Midbrain (tissue), 1 donor: ENCODE measurements around the gene PDCD6IP.
A peak's percentile ranks its signal among the peaks of the same experiment; 100 is the strongest.
"Not testable (repeated sequence)": the region's sequence is repeated elsewhere in the genome, so short reads cannot be mapped to it uniquely, and the experiment has no call there.

Experiments used
- DNase-seq: peaks from one replicate; lab custom pipeline; 2025; lab: John Stamatoyannopoulos, UW

PDCD6IP gene

DNA sequence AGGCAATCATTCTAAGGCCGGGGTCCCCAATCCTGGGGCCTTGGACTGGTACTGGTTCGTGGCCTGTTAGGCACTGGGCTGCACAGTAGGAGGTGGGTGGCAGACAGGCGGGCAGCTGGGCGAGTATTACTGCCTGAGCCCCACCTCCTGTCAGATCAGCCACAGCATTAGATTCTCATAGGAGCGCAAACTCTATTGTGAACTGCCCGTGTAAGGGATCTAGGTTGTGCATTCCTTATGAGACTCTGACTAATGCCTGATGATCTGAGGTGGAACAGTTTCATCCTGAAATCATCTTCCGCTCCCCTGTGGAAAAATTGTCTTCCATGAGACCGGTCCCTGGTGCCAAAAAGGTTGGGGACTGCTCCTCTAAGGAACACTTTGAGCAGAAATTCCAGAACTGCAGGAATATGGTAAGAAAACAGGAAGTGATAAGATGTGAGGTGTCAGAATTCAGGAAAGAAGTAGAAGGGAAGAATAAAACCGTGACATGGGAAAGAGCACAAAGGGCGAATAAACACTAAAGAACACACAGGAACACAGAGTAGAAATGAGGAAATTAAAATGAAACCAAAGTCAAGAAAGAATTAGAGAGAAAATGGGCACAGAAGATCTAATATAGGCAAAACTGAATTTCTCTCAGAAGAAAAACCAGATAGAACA lies 57.6 kb downstream of the PDCD6IP start:
- no peak for DNase-seq

DNA sequence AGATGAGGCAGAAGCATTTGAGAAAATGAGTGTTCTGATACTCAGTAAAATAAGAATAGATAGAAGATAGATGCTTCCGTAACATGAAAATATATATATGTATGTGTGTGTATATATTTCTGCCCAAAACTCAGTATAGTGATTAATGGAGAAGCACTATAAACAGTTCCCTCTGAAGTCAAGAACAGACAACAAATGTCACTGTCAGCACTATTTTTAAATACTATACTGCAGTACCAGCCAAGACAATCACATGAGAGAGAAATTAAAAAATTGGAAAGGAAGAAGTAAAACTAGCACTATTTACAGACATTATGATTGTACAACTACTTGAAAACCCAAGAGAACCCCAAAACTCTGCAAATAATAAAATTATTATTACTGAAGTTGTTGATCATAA lies 59.3 kb downstream of the PDCD6IP start:
- DNase-seq: not testable (repeated sequence)

DNA sequence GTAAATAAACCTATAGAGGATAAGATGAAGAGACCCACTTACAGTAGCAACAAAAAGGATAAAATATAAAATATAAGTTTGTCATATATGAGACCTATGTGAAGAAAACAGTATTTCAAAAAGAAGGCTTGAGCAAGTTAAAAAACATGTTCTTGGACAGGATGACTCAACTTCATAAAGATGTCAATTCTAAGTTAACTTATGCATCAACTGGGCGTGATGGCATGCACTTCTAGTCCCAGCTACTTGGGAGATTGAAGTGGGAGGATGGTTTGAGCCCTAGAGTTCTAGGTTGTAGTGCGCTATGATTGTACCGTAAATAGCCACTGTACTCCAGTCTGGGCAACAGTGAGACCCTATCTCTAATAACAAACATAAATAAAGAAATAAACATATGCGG lies 59.7 kb downstream of the PDCD6IP start:
- no peak for DNase-seq

DNA sequence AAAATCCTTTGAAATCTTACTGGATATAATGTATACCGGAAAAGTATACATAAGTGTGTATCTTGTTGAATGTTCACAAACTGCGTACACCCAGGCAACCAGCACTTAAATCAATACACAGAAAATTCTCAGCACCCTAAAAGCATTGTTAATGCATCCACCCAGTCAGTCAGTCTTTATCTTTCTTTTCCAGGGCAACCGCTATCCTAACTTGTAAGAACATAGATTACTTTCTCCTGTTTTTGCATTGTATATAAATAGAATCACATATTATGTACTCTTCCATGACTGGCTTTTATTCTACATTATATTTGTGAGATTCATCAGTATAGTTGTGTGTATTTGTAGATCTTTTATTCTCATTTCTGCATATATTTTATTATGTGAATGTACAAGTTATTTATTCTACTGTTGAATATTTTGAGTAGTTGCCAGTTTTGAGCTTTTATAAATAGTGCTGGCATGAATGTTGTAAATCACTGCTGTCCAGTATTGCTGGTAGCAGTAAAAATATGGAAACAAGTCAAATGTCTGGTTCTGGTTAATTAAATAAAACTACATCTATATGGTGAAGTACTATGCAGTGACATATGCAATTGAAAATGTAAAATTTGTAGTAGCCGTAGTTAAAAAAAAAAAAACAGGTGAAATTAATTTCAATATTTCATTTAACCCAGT lies 62.1 kb downstream of the PDCD6IP start:
- no peak for DNase-seq

- DNase-seq: no peak
Measured at GRCh38 chr3:33865133-33865532, 66.7 kb downstream of the PDCD6IP start.

DNA sequence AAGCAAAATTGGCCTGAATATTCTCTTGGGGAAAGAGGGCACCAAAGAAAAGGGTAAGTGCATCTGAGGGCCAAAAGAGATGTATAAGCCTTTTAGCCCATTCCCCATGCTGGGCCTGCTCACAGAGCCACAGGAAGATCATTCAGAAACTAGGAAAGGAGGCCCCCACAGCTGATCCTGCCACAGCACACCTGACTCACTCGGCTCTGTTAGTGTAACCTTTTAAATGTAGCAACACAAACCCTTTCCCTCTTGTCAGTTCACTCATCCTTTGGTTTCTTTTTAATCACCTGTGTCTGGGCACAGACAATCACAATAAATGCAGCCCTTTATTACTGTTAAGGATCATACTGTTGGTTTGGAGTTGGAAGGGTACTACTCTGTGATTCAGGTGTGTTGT lies 69.9 kb downstream of the PDCD6IP start:
- no peak for DNase-seq

GRCh38 chr3:33869977-33870376 lies 71.5 kb downstream of the PDCD6IP start:
- DNase-seq: no peak

GRCh38 chr3:33874815-33875214 lies 76.4 kb downstream of the PDCD6IP start:
- DNase-seq: no peak

- DNase-seq: no peak
Measured at GRCh38 chr3:33875680-33876079, 77.2 kb downstream of the PDCD6IP start.

GRCh38 chr3:33877187-33877586 lies 78.8 kb downstream of the PDCD6IP start:
- DNase-seq: no peak

DNA sequence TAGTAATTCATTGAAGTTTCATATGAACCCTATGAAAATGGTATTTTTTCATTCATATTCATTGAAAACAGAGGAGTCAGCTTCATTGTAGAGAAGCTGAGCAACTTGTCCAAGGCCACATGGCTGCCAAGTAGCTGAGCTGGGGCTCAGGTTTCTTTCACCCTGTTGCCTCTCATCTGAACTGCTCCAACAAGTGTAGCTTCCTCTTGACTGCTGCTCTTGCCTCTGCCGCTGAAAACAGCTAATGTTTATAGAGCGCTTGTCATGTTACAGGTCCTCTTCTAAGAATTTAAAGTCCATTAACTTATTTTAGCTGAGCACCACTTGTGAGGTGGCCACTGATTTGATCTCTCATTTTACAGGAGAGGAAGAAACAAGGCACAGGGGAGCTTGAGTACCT lies 81.1 kb downstream of the PDCD6IP start:
- DNase-seq: no peak

DNA sequence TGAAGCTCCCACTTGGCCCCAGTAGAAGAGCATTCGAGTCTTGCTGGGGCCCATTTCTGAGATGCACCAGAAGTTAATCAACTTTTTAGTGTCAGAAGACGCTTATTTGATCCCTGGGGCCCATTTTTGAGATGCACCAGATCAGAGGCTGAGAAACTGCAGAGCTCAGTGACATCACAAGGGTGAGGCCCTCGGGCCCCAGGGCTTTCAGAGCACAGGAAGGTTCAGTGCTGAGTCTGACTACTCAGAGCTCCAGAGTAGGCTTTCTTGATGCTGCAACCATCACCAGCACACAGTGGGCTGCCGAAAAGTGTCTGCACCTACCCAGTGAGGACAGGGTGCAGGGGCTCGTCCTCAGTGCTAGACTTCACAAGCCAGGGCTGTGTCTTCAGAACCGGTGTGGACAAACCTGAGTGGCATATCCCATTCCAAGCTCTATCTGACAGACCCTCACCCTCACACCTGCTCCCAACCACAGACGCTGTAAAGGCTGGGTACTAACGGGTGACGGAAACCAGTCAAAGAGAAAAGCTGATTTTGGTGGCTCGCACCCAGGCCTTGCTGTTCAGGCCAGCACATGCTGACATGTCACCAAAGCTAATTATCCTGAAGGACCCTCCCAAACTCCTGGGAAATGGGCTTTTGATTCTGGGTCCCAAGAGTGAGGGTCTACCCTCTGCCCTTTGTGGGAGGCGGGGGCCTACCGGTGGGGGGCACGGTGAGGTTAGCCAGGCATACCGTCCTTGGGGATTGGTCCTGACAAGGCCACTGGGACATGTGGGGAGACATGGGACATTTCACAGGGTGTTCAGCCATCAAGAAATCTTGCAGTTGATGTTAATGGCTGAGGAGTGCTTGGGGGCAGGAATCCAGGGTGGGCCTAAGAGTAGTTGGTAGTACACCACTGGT lies 83.0 kb downstream of the PDCD6IP start:
- no peak for DNase-seq

GRCh38 chr3:33882296-33882695 lies 83.9 kb downstream of the PDCD6IP start:
- DNase-seq: no peak

DNA sequence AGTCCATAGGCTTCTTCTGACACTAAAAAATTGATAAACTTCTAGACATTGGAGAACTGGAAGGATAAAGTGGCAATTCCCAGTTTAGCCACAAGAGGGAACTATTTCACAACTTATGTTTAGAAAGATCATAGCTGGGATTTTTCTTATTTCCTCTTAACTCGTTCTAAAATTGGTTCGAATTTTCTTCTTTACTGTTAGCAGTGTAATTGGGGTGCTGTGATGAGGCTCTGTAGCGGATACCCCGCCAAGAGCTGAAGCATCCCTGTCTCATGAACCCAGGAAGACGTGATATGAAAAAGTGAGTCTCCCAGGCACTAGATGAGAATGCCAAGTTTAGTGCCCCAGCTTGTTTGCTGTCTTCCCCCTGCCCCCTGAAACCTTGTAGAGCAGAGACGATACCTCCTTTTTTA lies 85.1 kb downstream of the PDCD6IP start:
- peak; percentile 64 for DNase-seq

GRCh38 chr3:33883951-33884561 lies 85.6 kb downstream of the PDCD6IP start:
- no peak for DNase-seq

- no peak for DNase-seq
Measured at GRCh38 chr3:33884701-33885100, 86.3 kb downstream of the PDCD6IP start.

GRCh38 chr3:33885496-33885895 lies 87.1 kb downstream of the PDCD6IP start:
- DNase-seq: no peak

DNA sequence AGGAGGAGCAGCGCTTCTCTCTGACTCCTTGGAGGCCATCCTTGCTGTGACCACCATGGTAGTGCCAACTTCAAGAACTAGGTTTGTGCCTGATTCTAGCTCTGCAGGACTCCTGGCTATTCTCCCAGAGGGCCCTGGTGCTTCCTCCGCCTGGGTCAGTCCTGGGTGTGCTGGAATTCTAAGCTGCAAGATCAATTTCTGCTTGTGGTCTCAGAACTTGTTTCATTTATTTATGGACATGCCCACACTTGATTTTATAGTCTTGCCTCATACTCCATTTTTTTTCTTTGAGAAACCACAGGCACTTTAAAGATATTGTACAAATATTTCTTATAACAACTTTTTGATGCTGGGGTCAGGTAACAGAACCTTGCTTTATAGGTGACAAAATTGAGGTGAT lies 87.6 kb downstream of the PDCD6IP start:
- no peak for DNase-seq

DNA sequence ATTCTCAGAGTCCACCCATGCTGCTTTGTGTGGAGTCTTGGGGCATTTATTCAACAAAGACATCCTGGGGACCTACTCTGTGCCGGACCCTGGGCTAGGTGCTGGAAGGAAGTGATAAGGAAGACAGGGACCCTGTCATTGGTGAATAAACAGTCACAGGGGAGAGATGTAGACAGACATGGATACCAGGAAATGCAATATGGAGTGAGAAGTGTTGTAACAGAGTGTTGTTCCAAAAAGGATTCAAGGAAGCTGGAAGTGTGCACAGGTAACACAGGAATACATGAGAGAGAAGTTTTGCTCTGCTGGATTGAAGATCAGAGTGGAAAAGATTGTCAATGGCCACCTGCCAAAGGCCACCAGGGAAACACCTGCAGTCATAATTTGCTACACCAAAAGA lies 89.0 kb downstream of the PDCD6IP start:
- no peak for DNase-seq

GRCh38 chr3:33889394-33890039 lies 91.1 kb downstream of the PDCD6IP start:
- no peak for DNase-seq

- DNase-seq: no peak
Measured at GRCh38 chr3:33892655-33893054, 94.2 kb downstream of the PDCD6IP start.

- DNase-seq: no peak
Measured at GRCh38 chr3:33895658-33896057, 97.2 kb downstream of the PDCD6IP start.
